ENCODE data around the gene GRWD1.

The GRWD1 gene

DNA sequence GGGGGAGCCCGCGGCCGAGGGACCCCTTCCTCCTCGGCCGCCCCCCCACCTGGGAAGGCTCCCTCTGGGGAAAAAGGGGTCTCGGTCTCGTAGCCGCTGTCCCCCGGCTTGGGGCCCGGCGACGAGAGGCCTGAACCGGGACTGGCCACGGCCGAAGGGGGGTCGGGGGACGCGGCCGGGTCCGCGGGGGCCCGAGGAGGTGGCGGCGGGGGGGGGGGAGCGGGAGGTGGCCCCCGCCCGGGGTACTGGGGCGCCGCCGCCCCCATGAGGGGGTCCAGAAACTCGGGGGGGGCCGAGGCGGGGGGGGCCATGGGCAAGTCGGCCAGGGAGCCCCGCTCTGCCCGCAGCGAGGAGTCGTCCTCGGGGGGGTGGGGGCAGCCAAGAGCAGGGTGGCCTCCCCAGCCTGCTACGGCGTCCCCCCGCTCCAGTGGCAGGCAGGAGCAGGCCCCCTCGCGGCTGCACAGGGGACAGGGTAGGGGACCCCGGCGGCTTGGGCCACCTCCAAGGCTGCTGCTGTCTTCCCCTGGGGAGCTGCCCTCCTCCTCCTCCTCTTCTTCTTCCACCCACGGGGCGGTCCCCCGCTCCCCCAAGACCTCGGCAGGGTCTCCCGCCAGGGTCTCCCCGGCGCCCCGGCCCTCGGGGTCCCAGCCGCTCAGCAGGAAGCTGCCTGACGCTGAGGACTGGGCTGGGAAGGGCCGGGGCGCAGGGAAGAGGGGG lies 53.0 kb downstream of the GRWD1 start:
- no peak for DNase-seq (ENCODE audit: low read depth)

- DNase-seq (ENCODE audit: low read depth), result no peak
Measured at GRCh38 chr19:48499316-48500090, 53.7 kb downstream of the GRWD1 start.

- no peak for DNase-seq (ENCODE audit: low read depth)
Measured at GRCh38 chr19:48500830-48501493, 55.2 kb downstream of the GRWD1 start.

GRCh38 chr19:48501494-48502349 lies 55.9 kb downstream of the GRWD1 start:
- DNase-seq (ENCODE audit: low read depth), result no peak

- DNase-seq (ENCODE audit: low read depth), result no peak
Measured at GRCh38 chr19:48502350-48503018, 56.7 kb downstream of the GRWD1 start.

DNA sequence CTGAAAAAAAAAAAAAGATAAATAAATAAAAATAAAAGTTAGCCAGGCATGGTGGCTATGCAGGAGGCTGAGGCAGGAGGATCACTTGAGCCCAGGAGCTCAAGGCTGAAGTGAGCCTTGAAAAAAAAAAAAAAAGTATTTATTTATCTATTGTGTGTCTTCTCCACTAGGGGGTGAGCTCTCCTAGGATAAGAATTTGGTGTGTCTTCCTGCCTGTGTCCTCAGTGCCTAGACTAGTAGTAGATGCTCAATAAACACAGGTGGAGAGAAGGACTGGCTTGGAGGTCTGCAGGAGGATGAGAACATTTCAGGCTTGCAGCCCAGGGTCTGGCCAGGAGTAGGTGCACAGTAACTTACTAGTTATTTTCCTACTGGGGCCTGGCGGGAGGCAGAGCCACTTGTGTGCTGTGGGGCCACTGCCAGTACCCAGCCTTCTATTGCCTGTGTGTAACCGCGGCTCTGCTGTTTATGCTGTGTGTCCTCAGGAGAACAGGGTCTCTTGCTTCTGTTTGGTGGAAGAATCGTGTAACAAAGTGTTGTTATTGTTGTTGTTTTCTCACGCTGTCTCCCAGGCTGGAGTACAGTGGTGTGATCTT lies 60.5 kb downstream of the GRWD1 start:
- DNase-seq (ENCODE audit: low read depth), result no peak

Measured in stimulated activated CD8-positive, alpha-beta memory T cell treated with anti-CD3 and anti-CD28 coated beads, Interleukin-15, amount 100 ng/mL, for 24 hours (primary cell).